T-helper 2 cell treated with Interferon-gamma antibody and Interleukin-4, amounts not matched to agents 100 ng/mL and 5 ng/mL, for 36 hours (primary cell): ENCODE measurements around the gene HIRA. TPM values are rescaled to one million over a fixed set of nuclear protein-coding genes. Genes with fewer than 3 reads are reported as not detected.

Experiments used
- intact Hi-C: fragments of 100-400 bp; cut with micrococcal nuclease; formaldehyde crosslinking; loops from one replicate; pipeline ENCODE4 v1.15.1; 2023
- total RNA-seq: library from RNA; stranded (reverse); gene quantifications from 2 replicates; pipeline ENCODE4 v1.2.3, GENCODE V29; 2022

HIRA gene
- total RNA-seq, 1 donor from 2014 or later = 45.0 TPM

GRCh38 chr22:19358703-19359553 is 72.6 kb downstream of the HIRA start:
- intact Hi-C loops = no loop called here

GRCh38 chr22:19358195-19358594 is 73.3 kb downstream of the HIRA start:
- intact Hi-C loops = no loop called here

- intact Hi-C loops = no loop called here
Observed at GRCh38 chr22:19357270-19358105, 74.0 kb downstream of the HIRA start.

DNA sequence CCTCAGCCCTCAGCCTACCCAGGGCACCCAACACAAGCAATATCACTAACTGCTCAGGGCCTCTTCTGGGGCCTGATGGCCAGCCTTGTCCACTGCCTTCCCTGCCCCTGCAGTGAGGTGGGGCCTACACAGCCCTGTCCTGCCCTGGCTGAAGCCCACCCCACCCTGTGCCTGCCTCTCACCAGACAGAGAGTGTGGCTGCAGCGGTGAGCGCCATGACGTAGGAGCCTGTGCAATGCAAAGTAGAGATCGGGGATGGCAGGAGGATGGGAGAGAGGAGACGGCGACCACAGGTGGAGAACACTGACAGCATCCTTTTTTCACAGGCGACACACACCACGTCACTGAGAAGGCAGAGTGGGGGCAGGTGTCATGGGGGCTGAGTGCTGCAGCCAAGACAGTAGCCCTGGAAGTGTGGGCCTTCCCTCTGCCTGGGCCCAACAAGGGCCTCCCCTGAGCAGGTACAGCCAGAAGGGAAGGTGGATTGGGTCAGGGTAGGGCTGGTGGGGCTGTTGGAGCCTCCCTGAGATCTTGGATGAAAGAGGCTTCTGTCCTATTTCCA is 74.7 kb downstream of the HIRA start:
- intact Hi-C loops = no loop called here

- intact Hi-C loops = no loop called here
Observed at GRCh38 chr22:19355413-19356157, 75.9 kb downstream of the HIRA start.

DNA sequence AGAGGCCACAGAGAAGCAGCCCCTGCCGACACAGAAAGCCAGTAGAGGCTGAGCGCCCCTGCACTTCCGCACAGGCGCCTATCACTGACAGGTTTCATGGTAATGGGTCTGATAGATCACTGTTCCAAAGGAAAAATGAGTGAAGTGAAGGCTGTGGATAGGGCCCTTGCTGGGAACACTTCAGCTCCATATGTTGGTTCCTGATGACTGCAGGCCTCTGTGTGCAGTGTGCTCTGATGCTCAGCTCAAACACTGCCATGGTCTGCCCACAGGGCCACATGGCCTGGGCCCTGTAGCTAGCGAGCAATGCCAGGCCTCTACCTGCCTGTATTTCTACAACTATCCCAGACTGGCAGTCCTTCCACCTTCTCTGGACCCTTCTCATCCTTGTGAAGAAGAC is 77.3 kb downstream of the HIRA start:
- intact Hi-C loops = no loop called here

GRCh38 chr22:19353363-19354131 is 78.0 kb downstream of the HIRA start:
- intact Hi-C loops = no loop called here

GRCh38 chr22:19352766-19353165 is 78.8 kb downstream of the HIRA start:
- intact Hi-C loops = no loop called here

DNA sequence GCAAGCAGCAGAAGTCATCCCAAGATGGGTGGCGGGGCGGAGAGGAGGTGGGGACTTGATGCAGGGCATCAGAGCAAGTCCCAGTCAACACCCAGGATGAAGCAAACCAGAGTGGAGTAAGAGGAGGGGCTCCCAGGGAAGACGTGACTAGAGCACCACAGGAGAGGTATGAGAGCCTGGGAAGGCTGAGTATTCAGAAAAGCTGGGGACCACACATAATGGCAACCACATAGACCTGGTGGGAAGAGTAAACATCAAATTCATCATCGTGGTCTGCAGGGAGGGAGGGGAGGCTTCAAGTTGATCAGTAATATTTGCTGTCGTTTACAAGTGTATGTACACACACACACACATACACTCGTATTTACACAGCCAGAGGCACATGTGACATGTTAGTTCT is 79.3 kb downstream of the HIRA start:
- intact Hi-C loops = no loop called here

DNA sequence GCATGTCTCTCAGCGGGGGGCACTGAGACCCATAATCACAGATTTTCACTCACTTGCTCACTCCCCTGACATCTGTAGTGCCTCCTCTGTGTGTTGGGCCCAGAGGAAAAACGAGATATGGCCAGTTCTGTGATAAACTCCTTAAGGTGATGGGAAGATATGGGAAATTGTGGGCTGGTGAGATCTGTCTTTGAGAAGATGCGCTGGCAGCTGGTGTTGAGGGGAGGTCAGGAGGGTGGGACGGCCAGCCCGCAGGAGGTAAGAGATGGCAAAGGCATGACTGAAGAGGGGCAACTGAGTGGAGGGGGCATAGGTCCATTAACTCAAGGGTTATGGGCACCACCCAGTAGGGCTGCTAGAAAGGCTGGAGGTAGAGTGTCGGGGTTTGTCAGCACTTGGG is 79.9 kb downstream of the HIRA start:
- intact Hi-C loops = no loop called here

DNA sequence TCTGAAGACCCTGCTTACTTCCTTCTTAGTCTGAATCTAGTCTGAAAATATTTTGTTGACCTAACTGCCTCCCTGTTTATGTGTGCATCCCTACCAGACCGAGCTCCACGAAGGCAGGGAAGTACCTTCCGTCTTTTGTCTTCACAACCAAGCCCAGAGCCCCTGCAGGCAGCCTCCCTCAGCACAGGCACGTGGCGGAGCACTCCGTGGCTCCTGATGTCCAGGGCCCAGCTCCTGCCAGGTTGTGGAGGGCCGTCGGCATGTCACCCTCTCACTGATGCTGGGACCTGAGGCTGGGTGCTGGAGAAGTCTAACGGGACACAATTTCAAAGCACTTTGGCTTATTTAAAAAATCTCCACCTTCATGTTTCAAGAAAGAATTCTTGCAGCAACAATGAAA is 80.6 kb downstream of the HIRA start:
- intact Hi-C loops = no loop called here

DNA sequence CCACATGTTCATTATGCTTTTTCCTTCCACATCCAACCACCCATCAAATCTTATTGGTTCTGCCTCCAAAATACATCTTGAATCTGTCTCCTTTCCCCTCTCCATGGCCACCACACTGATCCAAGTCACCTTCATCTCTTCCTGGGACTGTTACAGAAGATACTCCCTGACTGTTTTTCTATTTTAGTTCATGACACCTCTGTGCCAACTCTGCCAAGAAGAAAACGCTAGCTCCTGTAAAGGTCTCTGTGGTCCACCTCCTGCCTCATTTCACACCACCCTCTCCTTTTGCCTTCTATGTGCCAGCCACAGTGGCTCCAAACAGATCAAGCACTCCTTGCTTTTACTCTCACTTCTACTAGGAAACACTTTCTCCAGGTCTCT is 81.1 kb downstream of the HIRA start:
- intact Hi-C loops = no loop called here

GRCh38 chr22:19349778-19350475 is 81.6 kb downstream of the HIRA start:
- intact Hi-C loops = no loop called here

DNA sequence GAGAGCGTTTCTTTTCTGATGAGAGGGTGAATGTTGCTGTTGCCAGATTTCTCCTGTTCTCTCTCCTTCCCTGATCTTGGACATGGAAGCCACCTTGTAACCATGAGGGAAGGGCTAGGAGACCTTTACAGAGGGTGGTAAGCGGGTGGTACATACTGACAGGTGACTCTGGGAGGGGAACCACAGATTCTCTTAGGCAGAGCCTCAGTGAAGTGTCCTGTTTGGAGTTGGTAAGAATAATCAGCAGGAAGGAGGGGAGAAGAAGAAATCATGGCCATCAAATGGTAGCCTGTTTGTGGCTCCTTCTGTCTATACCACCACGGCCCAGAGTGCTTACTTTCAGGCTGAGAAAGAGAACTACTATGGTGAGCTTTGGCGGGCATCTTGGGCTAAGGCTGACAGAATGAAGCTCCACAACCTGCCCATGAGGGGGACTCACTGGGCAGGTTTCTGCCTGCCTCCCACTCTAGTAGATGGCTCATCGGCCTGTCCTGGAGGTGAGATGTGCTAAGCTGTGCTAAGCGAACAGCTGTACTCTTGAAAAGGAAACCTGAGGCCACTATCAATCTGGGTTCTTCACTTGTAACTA is 84.8 kb downstream of the HIRA start:
- intact Hi-C loops = no loop called here

DNA sequence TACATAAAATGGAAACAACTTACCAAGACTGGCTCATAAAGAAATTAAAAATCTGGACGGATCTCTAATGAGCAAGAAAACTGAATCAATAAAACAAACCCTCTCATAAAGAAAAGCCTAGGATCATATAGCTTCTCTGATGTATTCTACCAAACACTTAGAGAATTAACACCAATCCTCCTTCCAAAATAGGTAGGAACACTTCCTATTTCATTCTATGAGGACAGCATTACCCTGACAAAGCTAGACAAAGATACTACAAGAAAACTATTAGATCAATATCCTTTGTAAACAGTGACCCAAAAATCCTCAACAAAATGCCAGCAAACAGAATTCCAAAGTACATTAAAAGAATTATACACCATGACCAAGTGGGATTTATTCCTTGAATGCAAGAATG is 87.1 kb downstream of the HIRA start:
- intact Hi-C loops = no loop called here

DNA sequence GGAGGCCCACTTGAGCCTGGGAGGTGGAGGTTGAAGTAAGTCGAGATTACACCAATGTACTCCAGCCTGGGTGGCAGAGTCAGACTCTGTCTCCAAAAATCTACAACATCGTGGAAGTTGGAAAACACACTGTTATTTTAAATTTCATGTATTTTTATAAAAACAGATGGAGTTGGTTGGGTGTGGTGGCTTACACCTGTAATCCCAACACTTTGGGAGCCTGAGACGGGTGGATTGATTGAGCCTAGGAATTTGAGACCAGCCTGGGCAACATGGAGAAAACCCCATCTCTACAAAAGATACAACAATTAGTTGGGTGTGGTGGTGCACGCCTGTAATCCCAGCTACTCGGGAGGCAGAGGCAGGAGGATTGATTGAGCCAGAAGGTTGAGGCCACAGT is 88.1 kb downstream of the HIRA start:
- intact Hi-C loops = no loop called here

GRCh38 chr22:19341500-19341899 is 90.0 kb downstream of the HIRA start:
- intact Hi-C loops = no loop called here

DNA sequence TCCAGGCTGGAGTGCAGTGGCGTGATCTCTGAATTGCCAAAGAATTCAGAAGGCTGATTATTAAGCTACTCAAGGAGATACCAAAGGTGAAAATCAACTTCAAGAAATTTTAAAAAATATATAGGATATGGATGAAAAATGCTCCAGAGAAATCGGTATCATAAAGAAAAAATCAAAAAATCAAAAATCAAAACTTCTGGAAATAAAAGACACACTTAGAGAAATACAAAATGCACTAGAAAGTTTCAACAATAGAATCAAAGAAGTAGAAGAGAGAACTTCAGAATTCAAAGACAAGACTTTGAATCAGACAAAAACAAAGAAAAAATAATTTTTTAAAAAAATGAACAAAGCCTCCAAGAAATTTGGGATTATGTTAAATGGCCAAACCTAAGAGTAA is 94.4 kb downstream of the HIRA start:
- intact Hi-C loops = no loop called here

DNA sequence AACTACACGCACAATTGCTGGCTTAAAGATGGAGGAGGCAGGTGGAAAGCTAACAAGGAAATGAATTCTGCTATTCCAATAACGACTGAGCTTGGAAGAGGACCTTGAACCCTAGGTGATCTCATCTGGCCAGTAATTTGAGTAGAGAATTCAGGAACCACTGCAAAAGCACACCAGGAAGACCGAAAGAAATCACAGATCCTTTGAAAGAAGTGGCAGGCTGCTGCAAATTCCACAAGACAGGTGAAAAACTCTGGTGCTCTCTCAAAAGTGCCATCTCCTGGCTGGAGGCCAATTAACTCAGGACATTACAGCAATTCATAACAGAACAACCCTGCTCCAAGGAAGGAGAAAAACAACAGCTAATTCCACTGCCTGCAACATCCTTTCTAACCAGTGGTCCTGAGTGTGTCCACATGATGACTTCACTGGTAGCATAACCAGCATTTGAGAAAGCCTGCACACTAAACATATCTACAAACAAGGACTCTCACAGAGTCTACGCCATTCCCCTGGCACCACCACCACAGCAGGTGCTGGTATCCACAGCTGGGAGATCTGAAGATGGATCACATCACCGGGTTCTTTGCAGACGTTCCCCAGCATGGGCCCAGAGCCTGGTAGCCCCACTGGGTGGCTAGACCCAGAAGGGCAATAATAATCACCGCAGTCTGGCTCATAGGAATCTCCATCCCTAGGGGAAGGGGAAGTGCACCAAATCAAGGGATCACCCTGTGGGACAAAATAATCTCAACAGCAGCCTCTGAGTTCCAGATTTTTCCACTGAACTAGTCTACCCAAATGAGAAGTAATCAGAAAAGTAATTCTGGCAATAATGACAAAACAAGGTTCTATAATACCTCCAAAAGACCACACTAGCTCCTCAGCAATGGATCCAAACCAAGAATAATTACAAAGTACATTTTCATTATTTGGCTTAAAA is 95.1 kb downstream of the HIRA start:
- intact Hi-C loops = no loop called here
